Stimulated activated CD4-positive, alpha-beta T cell treated with anti-CD3 and anti-CD28 coated beads, Interleukin-1b, Interleukin-23, amount 100 ng/mL, for 24 hours (primary cell): ENCODE results near the gene KCNH2.
"Not testable (repeated sequence)": the region's sequence is repeated elsewhere in the genome, so short reads cannot be mapped to it uniquely, and the experiment has no call there.

Experiments
- DNase-seq, 4 experiments: peaks; one replicate each; pipeline ENCODE4 v3.0.0-alpha.2; 2020; ENCODE audit warnings: low read depth in 4 of 4, low spot score in 1 of 4

KCNH2 gene, protein sequence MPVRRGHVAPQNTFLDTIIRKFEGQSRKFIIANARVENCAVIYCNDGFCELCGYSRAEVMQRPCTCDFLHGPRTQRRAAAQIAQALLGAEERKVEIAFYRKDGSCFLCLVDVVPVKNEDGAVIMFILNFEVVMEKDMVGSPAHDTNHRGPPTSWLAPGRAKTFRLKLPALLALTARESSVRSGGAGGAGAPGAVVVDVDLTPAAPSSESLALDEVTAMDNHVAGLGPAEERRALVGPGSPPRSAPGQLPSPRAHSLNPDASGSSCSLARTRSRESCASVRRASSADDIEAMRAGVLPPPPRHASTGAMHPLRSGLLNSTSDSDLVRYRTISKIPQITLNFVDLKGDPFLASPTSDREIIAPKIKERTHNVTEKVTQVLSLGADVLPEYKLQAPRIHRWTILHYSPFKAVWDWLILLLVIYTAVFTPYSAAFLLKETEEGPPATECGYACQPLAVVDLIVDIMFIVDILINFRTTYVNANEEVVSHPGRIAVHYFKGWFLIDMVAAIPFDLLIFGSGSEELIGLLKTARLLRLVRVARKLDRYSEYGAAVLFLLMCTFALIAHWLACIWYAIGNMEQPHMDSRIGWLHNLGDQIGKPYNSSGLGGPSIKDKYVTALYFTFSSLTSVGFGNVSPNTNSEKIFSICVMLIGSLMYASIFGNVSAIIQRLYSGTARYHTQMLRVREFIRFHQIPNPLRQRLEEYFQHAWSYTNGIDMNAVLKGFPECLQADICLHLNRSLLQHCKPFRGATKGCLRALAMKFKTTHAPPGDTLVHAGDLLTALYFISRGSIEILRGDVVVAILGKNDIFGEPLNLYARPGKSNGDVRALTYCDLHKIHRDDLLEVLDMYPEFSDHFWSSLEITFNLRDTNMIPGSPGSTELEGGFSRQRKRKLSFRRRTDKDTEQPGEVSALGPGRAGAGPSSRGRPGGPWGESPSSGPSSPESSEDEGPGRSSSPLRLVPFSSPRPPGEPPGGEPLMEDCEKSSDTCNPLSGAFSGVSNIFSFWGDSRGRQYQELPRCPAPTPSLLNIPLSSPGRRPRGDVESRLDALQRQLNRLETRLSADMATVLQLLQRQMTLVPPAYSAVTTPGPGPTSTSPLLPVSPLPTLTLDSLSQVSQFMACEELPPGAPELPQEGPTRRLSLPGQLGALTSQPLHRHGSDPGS

DNA sequence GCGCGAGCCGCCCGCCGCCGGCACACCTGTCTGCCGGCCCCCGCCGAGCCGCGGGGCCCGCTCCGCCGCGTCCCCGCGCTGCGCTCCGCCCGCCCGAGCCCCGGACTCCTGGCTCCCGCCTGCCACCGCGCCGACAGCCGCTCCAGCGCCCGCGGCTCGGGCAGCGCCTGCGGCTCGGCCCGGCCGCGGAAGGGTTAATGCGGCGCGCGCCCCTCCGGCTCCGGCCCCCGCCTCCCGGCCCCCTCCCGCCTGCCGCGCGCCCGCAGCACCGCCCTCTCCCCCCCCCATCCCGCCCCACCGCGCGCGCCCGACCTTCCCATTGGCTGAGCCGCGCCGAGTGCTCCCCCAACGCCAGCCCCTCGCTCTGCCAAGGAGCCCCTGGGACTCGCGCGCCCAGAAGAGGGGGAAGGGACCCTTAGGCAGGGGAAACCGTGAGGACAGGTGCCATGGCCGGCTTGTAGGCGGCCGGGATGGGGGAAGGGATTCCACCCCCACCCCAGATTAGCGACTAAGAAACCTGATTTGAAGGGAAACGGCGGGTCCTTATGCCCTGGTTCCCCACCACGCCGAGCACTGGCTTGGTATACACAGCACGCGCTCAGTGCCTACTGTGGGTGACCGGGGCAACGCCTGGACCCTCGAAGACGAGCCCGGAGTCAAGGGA, at the start of gene KCNH2:
Gene KCNH2, minus strand, starts transcription at position 196 of the 664 bp plus-strand sequence. CDS start 408 bp downstream, outside the sequence.
- DNase-seq = no peak

DNA sequence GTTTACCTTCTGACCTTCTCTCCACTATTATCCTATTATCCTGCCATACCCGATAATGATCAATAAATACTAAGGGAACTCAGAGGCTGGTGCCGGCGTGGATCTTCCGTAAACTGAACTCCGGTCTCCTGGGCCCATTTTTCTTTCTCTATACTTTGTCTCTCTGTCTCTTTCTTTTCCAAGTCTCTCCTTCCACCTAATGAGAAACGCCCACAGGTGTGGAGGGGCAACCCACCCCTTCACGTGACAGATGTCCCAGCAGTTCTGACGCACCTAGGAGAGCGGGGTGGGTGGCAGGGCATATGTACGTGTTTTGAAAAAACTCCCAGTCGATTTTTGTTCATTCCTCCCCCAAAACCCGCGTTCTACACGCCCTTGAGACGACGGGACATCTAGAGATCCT, 49.6 kb upstream of the KCNH2 start:
- not testable (repeated sequence) for DNase-seq

DNA sequence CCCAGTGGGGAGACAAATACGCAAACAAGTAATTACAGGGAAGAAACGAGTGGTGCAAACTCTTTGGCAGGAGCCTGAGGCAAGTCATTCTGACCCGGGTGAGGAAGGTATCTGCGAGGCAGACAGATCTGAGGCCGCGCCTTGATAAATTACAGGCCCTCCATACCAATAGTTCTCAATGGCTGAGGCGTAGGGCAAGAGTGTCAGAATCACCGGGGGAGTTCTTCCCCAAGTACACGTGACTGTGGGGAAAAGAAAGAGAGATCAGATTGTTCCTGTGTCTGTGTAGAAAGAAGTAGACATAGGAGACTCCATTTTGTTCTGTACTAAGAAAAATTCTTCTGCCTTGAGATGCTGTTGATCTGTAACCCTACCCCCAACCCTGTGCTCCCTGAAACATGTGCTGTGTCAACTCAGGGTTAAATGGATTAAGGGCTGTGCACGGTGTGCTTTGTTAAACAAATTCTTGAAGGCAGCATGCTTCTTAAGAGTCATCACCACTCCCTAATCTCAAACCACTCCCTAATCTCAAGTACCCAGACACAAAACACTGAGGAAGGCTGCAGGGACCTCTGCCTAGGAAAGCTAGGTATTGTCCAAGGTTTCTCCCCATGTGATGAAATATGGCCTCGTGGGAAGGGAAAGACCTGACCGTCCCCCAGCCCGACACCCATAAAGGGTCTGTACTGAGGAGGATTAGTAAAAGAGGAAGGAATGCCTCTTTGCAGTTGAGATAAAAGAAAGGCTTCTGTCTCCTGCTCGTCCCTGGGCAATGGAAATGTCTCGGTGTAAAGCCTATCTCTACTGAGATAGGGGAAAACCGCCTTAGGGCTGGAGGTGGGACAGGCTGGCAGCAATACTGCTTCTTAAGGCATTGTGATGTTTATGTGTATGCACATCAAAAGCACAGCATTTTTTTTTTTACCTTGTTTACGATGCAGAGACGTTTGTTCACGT, 48.9 kb upstream of the KCNH2 start:
- DNase-seq = not testable (repeated sequence)

DNA sequence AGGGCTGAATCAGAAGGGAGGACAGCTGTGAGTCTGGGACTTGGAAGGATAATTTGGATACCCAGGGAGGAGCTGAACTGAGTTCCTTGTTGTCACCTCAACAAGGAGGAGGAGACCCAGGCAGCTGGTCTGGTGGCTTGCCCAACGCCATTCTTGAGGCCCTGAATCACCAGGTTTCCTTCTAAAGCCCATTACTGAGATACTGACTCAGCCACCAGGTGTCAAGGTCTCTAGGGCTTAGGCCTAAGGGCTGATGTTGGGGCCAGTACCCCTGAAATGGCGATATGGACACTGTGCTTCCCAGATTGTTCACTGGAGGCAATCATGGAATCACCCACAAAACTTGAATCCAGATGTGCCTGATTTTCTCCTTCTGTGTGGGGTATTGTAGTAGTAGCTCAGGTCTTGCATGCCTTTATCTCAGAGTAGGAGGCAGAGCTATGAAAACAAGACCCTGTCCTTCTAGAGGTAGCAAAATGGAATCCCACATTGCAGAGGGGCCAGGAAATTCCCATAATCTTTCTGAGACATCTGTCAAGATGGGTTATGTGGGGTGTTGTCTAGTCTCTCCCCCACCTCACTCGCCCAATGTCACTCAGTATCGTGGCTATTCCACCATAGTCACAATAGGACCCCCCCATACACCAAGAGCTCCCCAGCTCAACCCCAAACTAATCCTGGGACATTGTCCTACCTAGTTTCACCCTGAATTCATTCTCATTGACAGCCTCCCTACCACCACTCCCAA, 48.0 kb upstream of the KCNH2 start:
- no peak for DNase-seq

DNA sequence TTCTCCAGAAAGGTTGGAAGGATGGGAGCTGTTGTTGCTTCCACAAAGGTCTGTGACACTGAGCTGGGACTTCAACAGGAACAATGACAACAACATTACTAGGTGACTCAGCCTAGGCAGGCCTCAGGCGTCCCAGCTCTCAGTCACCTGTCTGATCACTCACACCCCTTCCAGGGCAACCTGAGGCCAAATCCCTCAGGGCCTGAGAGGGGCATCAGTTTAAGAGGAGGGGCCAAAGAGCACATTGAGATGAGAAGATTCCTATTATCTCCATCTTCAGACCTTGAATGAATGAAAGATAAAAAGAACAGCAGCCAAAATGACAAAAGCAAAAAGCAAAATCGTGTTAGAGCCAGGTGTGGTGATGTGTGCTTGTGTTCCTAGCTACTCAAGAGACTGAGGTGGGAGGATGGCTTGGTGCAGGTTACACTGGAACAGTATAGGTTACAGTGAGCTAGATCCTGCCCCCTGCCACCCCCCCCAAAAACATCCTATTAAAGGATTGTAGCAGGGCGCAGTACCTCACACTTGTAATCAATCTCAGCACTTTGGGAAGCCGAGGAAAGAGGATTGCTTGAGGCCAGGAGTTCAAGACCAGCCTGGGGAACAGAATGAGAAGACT, 46.4 kb upstream of the KCNH2 start, which contains the start of gene ATG9B:
Gene ATG9B, minus strand, starts transcription at position 60 of the 622 bp plus-strand sequence. CDS start 71 bp downstream, outside the sequence.
- DNase-seq = no peak

DNA sequence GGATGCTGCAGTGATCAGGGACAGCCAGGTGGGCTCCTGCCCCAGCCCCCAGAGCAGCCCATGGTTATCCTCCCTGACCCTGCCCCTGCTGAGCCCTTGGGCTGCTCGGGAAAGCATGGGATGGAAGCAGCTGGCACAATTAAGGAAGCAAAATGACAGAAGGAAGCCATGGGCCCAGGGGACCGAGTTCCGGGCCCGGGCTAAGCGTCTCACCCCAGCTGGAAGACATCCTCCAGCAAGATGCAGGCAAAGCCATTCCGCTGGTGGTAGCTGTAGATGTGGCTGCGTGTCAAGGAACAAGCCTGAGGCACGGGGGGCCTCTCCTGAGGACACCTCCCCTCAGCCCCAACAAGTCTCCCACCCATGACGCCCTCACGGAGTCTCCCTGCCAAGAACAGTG, 45.1 kb upstream of the KCNH2 start:
- DNase-seq = no peak

DNA sequence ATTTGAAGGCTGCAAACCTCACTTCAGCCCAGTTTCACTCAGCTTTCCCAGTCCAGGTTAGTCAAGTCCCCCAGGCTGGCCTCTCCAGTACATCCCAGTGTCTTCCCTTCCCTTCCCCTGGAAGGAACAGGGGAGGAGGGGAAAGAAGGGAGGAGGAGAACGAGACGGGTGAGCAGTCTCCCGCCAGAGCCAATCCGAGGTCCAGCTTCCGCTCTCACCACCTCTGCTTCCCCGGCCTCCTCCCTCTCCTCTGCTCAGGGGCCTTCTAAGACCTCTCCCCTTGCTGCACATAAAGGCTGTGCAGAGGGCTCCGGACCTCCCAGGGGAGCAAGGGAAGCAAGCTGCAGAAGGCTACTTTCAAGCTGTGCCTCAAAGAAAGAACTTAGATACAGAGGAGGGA, 42.1 kb upstream of the KCNH2 start:
- no peak for DNase-seq

DNA sequence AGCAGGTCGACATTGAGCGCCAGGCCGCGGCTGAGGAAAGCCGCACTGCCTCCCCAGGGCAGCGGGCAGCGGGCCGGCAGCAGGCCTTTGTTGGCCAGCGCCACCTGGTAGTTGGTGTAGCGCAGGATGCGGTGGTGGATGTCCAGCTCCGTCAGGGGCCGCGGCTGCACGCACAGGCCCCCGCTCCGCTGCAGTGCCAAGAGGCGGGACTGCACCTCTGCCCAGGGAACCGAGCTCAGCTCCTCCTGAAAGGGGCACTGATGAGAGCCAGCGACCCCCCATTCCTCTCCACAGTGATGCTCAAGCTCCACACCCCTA, 41.0 kb upstream of the KCNH2 start:
- DNase-seq = no peak

DNA sequence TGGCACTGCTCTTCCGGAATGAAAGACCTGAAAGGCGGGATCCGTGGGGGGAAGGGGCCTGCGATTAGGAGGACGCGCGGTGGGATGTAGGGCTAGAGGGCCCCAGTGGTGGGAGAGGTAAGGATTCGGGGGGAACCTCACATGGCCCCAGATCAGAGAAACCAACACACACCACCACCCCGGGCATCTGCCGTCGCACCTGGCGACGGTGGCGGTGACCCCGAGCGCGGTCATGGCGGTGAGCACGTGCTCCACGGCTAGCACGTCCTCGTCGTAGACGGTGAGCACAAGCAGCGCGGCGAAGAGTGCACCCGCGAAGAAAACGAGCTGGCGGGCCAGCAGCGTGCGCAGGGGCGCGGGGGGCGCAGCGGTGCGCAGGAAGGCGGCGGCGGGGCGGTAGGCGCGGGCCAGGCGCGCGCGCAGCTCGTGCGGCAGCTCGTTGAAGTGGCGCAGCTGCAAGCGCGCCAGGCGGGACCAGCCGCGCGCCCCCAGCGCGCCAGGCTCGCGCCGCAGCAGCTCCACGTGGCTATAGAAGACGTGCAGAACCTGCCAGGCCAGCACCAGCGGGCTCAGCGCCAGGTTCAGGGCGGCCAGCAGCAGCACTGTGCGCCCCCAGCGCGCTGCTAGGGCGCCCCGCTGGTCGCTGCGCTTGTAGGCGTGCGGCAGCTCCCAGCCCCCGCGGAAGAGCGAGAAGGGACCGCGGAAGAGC, 40.5 kb upstream of the KCNH2 start:
- DNase-seq = no peak

DNA sequence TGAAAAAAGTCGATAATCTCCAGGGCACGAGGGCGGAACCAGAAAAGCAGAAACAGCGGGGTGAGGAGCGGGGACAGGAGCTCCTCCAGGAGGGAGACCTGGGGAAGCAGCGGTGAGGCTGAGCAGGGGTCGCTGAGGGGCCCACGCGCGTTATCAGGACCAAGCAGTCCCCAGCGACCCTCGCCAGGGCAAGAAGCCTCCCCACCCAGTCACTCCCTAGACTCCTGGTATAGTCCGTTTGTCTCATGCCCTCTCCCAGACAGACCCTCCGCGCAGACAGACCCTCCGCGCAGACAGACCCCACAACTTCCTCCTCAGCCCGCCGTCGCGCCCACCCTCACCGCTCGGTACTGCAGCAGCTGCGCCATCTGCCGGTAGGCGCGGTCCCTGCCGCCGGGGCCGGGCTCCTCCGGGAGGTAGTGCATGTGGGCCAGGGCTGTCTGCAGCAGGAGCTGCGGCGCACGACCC, 39.9 kb upstream of the KCNH2 start:
- peak; percentile 61 to 77 (median 74) for DNase-seq

DNA sequence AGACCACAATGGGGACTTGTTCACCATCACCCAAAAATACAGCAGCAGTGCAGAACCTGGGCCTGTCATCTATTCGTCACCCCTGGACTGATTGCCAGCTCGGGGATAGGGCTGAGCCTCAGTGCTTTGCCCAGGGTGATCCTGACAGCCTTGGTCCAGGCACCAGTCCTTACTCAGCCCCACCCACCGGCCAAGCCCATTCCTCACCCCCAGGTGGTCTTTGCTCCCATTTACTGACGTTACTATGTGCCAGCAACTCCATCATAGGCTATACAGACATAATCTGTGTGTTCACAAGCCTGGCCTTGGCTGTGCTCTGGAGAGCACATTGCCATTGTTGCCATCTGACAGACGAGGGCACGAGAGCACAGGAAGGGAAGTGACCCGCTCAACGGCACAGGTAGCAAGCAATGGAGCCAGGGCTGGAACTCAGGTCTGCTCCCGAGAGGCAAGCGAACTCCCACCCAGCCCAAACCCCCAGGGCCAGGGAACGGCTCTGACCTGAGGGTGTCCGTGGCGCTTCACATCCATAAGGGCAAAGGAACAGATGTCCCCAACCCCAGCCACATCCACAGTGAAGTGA, 39.3 kb upstream of the KCNH2 start:
- no peak for DNase-seq

DNA sequence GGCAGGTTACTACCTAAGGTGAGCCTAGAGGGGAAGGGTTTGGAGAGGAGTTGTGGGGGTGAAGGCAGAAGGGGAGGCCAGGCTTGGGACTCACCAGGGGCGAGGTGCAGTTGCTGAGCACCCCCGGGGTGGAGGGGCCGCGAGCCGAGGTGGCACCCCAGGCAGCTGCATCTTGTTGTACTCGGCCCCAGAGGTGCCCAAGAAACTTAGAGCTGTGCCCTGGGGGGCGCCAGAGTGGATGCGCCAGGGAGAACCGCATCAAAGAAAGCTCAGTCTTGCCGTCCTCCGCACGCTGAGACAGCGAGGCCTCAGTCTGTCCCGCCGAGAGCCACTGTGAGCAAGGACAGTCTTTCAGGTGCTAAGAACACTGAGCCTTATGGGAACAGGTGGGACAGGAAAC, 38.8 kb upstream of the KCNH2 start:
- DNase-seq = no peak

DNA sequence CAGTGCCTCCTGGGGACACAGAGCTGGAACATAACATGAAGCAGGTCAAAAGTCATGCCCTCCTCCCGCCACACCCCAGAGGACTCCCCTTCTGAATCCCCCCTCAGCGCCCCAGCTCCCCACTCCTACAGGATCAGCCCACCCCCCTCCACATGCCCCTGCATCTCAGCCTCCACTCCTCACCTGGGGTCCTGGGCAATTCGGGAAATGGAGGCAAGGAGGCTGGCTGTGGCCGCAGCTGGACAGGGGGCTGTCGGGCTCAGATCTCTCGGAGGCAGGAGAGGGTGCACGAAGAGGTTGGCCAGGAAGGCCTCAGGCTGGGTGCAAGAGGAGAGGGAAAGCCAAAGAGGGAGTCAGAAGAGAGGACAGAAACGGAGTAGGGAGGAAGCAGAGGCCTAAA, 38.4 kb upstream of the KCNH2 start:
- DNase-seq = no peak

DNA sequence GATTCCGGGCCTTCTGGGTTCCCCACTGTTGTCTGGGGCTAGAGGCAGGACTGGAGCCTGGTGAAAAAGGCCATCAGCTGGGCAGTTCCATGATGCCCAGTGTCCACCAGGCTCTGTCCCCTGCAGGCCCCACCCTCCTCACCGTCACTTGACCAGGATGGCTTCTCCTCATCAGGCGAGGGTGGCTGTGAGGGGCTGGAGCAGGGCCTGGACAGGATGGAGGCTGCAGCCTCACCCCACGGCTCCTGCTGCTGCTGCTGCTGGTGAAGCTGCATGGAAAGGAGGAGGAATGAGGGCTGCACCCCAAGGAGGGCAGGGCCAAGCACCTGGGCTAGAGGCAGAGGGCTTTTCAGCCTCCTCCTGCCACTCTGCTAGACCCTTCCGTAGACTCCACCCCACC, 37.8 kb upstream of the KCNH2 start:
- no peak for DNase-seq

DNA sequence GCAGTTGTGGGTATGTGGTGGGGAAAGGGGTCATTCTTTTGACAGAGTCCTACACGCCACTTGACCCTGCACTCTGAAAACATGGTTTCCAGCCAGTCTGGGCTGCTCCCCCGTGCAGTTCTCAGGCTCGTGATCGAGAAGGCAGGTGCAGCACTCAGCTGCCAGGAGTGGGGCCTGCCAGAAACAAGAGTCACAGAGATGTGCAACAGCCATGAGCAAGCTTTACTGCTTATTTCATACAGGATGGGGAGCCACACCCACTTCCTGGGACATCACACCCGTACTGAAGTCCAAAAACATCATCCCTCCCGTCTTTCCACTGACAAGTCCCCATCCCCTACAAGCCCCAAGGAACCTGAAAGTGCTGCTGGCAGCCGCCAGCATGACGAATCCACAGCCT, 36.8 kb upstream of the KCNH2 start:
- DNase-seq = no peak

DNA sequence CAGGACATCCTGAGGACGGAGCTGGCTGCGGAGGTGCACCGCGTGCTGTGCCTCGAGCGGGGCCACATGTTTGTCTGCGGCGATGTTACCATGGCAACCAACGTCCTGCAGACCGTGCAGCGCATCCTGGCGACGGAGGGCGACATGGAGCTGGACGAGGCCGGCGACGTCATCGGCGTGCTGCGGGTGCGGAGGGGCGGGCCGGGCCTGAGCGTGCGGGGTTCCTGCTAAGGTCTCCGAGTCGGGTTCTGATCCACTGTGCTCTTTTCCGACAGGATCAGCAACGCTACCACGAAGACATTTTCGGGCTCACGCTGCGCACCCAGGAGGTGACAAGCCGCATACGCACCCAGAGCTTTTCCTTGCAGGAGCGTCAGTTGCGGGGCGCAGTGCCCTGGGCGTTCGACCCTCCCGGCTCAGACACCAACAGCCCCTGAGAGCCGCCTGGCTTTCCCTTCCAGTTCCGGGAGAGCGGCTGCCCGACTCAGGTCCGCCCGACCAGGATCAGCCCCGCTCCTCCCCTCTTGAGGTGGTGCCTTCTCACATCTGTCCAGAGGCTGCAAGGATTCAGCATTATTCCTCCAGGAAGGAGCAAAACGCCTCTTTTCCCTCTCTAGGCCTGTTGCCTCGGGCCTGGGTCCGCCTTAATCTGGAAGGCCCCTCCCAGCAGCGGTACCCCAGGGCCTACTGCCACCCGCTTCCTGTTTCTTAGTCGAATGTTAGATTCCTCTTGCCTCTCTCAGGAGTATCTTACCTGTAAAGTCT, 35.8 kb upstream of the KCNH2 start:
- DNase-seq = peak; percentile 57 to 77 (median 70)

DNA sequence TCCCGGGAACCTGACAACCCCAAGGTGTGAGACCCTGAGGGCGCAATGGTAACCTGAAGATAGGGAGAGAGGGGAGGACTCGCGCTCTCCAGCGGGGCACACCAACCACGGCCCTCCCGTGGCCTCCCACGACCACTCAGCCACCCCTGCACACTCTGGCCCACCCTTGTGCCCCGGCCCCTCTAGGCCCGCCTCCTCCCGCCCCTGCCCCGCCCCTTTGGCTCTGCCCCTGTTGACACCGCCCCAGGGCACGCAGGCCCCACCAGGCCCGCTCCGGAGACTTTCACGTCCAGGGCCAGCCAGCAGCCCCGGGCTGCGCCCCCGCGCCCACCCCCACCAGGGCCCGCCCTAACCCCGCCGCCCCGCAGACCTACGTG, 35.2 kb upstream of the KCNH2 start:
- no peak for DNase-seq
